IPS-15b (cell line): ENCODE measurements around the gene NRTN.

Experiments used
- H3K27me3 ChIP-seq: one replicate; pipeline ENCODE4 v1.6.1; 2013; ENCODE audit warnings: low read length; ENCODE audit not compliant: control insufficient read depth, insufficient read depth
- H3K36me3 ChIP-seq: one replicate; pipeline ENCODE4 v1.6.1; 2013; ENCODE audit warnings: low read length; ENCODE audit not compliant: control insufficient read depth, insufficient read depth
- H3K4me1 ChIP-seq: one replicate; pipeline ENCODE4 v1.6.1; 2013; ENCODE audit warnings: mild to moderate bottlenecking, low read length; ENCODE audit not compliant: control insufficient read depth, insufficient read depth
- H3K4me3 ChIP-seq: one replicate; pipeline ENCODE4 v1.5.1; 2013; ENCODE audit warnings: low read depth, low read length
- H3K9ac ChIP-seq: one replicate; pipeline ENCODE4 v1.6.1; 2013; ENCODE audit warnings: low read depth, mild to moderate bottlenecking, low read length
- H3K9me3 ChIP-seq: one replicate; pipeline ENCODE4 v1.6.1; 2013; ENCODE audit warnings: mild to moderate bottlenecking, low read length; ENCODE audit not compliant: control insufficient read depth, insufficient read depth

Gene NRTN

GRCh38 chr19:5793188-5793587, 11.7 kb upstream of the NRTN start:
- Histone ChIP-seq H3K9me3 (no peaks in the 10 kb centered on the region), H3K27me3 (no peaks in the 10 kb centered on the region), H3K36me3 (peaks cover 12% of the 10 kb centered on the region), H3K4me1 (no peaks in the 10 kb centered on the region), H3K4me3 (no peak overlapping the region), H3K9ac (no peak overlapping the region)

GRCh38 chr19:5795382-5795919, 9.4 kb upstream of the NRTN start:
- H3K36me3 ChIP-seq, result no peaks in the 10 kb centered on the region
- H3K4me3 ChIP-seq, result no peak overlapping the region
- H3K9ac ChIP-seq, result no peak overlapping the region

DNA sequence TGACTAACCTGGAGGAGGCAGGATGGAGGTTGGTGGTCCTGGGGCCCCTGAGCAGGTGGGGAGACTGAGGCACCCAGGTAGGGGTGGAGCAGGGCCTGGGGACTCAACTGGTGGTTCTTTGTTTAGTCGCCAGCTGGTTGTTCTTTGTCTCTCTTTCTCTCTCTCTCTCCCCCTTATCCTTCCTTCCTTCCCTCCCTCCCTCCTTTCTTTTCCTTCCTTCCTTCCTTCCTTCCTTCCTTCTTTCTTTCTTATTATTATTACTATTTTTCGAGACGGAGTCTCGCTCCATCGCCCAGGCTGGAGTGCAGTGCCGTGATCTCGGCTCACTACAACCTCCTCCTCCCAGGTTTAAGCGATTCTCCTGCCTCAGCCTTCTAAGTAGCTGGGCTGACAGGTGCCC, 6.6 kb upstream of the NRTN start:
- no peak overlapping the region for H3K9ac ChIP-seq
- no peak overlapping the region for H3K4me3 ChIP-seq
- no peaks in the 10 kb centered on the region for H3K9me3 ChIP-seq
- no peaks in the 10 kb centered on the region for H3K4me1 ChIP-seq
- peaks cover 9% of the 10 kb centered on the region for H3K27me3 ChIP-seq
- no peaks in the 10 kb centered on the region for H3K36me3 ChIP-seq

More at GRCh38 chr19:5795382-5795919, 9.4 kb upstream of the NRTN start:
- Histone ChIP-seq H3K4me1 (no peaks in the 10 kb centered on the region), H3K27me3 (no peaks in the 10 kb centered on the region), H3K9me3 (no peaks in the 10 kb centered on the region)

GRCh38 chr19:5799247-5800241, 5.3 kb upstream of the NRTN start:
- peaks cover 14% of the 10 kb centered on the region for H3K27me3 ChIP-seq
- no peaks in the 10 kb centered on the region for H3K9me3 ChIP-seq
- no peak overlapping the region for H3K4me3 ChIP-seq
- H3K36me3 ChIP-seq, result no peaks in the 10 kb centered on the region
- no peak overlapping the region for H3K9ac ChIP-seq
- peaks cover 2% of the 10 kb centered on the region for H3K4me1 ChIP-seq

- no peaks in the 10 kb centered on the region for H3K36me3 ChIP-seq
- peaks cover 14% of the 10 kb centered on the region for H3K27me3 ChIP-seq
- H3K9me3 ChIP-seq, result no peaks in the 10 kb centered on the region
- peaks cover 2% of the 10 kb centered on the region for H3K4me1 ChIP-seq
- no peak overlapping the region for H3K9ac ChIP-seq
- no peak overlapping the region for H3K4me3 ChIP-seq
These were observed 4.3 kb upstream of the NRTN start for GRCh38 chr19:5800361-5801270.

GRCh38 chr19:5801796-5802619, 2.9 kb upstream of the NRTN start:
- H3K9ac ChIP-seq, result no peak overlapping the region
- H3K9me3 ChIP-seq, result no peaks in the 10 kb centered on the region
- H3K4me3 ChIP-seq, result peak overlapping the region; percentile 33
- H3K4me1 ChIP-seq, result peaks cover 2% of the 10 kb centered on the region
- no peaks in the 10 kb centered on the region for H3K36me3 ChIP-seq
- peaks cover 16% of the 10 kb centered on the region for H3K27me3 ChIP-seq

DNA sequence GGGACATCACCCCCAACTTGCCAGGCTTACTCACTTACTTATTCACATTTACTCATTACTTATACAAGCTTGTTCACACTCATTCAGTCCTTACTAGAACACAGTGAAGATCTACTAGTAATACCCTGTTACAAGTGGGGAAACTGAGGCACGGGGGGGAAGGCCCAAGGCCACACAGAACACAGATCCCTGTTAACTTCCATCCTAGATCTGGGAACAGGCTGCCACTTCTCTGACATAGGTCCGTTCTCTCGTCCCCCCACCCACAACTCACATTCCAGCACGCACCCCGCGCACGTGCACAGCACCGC, 1.5 kb upstream of the NRTN start:
- H3K36me3 ChIP-seq, result no peaks in the 10 kb centered on the region
- peaks cover 16% of the 10 kb centered on the region for H3K27me3 ChIP-seq
- H3K4me3 ChIP-seq, result peak overlapping the region; percentile 52
- peaks cover 2% of the 10 kb centered on the region for H3K4me1 ChIP-seq
- H3K9me3 ChIP-seq, result no peaks in the 10 kb centered on the region
- no peak overlapping the region for H3K9ac ChIP-seq

GRCh38 chr19:5803752-5804515, 933 bp upstream of the NRTN start:
- no peak overlapping the region for H3K9ac ChIP-seq
- H3K4me3 ChIP-seq, result peak overlapping the region; percentile 52
- H3K9me3 ChIP-seq, result no peaks in the 10 kb centered on the region
- H3K4me1 ChIP-seq, result peaks cover 2% of the 10 kb centered on the region
- H3K27me3 ChIP-seq, result peaks cover 16% of the 10 kb centered on the region
- H3K36me3 ChIP-seq, result no peaks in the 10 kb centered on the region

- Histone ChIP-seq H3K27me3 (peaks cover 16% of the 10 kb centered on the region), H3K9ac (peak overlapping the region; percentile 47), H3K9me3 (no peaks in the 10 kb centered on the region), H3K36me3 (no peaks in the 10 kb centered on the region), H3K4me1 (peaks cover 2% of the 10 kb centered on the region), H3K4me3 (peak overlapping the region; percentile 58)
These were observed 730 bp downstream of the NRTN start for GRCh38 chr19:5805462-5806132.

GRCh38 chr19:5806133-5806489, 1.2 kb downstream of the NRTN start:
- peak overlapping the region; percentile 47 for H3K9ac ChIP-seq
- H3K36me3 ChIP-seq, result no peaks in the 10 kb centered on the region
- H3K9me3 ChIP-seq, result no peaks in the 10 kb centered on the region
- peaks cover 16% of the 10 kb centered on the region for H3K27me3 ChIP-seq
- peaks cover 2% of the 10 kb centered on the region for H3K4me1 ChIP-seq
- peak overlapping the region; percentile 58 for H3K4me3 ChIP-seq
